ENCODE measurements around the gene MOSPD2. TPM values are rescaled to one million over a fixed set of nuclear protein-coding genes. Genes with fewer than 3 reads are reported as not detected.

Gene MOSPD2
- polyA plus RNA-seq, 4 donors, result 18.6 to 25.9 (median 21.7) TPM

DNA sequence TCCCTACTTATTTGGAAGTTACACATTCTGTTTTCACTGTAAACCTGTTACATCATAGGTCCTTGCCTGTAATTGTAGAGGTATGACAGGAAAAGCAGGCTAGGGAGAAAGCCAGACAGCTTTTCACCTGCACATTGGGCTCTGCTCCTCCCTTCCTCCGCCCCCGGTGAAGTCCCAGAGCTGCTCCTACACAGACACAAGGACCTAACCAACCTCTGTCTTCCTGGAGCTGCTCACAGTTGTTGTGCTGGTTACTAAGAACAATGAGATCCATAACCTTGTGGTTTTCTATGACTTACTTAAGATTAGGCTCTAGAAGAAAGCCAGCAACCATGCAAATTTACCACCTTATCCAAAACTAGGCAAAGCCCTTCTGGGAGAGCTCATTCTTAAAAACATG, 40.0 kb downstream of the MOSPD2 start:
- no peak for DNase-seq (ENCODE audit: low read depth in 4 of 4, low spot score in 3 of 4)

DNA sequence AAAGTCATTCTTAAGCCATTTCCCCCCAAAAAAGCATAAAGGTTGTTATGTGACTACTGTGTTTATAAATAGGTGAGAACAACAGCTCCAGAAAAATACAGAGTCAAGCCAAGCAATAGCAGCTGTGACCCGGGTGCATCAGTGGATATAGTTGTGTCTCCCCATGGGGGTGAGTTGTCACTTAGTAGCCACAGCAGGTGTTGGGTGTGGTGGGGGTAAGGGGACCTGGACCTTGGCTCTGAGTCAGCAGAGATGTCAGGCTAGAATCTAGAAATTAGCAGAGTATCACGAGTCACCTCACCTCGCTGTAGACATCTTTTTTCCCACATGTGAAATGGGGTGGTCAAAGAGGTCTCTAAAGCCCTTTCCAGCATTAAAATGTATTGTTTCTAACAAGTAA, 42.4 kb downstream of the MOSPD2 start:
- DNase-seq (ENCODE audit: low read depth in 4 of 4, low spot score in 3 of 4), result no peak

DNA sequence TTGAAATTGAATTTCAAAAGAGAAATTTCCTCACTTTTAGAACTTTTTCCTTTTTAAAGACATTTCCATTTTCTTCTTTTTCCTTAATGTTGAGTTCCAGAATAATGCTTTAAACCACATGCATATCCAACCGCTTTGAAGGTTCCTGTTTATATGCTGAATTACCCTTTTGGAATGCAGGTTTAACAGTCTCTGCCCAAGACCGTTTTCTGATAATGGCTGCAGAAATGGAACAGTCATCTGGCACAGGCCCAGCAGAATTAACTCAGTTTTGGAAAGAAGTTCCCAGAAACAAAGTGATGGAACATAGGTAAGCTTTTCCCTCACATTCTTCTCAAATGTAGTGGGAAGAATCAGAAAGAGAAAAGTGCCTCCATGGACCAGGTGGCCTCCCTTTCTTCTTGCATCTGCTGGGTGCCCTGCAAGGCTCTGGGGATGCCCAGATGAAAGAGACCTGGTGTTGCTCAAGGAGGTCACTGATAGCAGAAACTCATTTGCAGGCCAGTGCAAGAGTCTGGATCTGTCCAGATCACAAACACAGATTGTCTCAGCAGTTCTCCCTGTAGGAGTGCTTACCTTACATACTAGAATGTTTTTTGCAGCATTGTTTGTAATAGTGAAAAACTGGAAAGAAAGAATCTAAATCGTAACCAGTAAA, 42.9 kb downstream of the MOSPD2 start:
- DNase-seq (ENCODE audit: low read depth in 4 of 4, low spot score in 3 of 4), result no peak

DNA sequence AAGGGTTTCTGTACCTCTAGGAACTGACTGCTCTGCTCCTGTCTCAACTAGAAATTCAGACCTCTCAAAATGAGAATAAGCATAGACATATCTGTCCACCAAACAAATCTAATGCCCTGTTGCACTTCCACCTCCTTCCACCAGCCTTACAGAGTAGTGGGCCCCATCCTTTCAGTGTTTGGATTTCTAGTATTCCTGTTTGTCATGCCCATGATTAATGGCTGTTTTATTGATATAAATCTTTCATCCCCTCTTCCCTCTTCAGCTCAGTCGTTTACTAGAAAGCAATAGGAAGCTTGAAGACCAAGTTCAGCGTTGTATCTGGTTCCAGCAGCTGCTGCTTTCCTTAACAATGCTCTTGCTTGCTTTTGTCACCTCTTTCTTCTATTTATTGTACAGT, 46.2 kb downstream of the MOSPD2 start:
- no peak for DNase-seq (ENCODE audit: low read depth in 4 of 4, low spot score in 3 of 4)

DNA sequence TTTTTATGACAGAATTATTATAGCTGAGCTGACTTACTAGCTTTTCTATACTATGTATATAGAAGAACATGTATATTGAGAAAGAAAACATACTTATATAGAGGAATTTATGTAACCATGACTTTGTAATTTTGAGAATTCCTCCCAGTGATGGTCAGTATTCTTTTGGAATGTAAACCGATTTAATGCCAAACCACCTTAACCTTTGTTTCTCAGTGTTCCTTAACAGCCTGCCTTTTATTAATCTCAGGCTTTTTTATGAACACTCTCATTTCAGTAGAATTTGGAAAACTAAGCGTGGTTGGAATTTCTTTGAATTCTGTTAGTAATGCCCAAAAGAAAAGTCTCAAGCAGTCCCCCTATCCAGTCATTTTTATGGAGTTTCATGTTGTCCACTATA, 47.0 kb downstream of the MOSPD2 start:
- no peak for DNase-seq (ENCODE audit: low read depth in 4 of 4, low spot score in 3 of 4)

DNA sequence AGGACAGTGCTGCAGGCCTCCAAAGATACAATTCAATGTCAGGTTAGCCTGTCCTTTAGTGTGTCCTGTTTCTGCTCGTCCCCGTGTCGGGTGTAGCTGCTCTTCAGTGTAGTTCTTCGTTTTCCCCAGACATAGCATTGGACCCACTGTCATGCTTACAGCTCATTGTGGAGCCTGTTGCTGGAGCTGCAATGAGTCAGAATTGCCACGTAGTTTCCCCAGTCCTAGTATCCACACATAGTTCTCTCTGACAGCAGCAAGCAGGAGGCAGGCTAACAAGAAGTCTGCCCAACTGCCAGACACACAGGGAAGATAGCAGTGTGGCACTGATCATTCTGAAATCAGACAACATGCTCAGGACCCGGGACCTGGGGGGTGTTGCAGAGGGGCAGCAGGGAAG, 49.2 kb downstream of the MOSPD2 start:
- DNase-seq (ENCODE audit: low read depth in 4 of 4, low spot score in 3 of 4), result no peak

DNA sequence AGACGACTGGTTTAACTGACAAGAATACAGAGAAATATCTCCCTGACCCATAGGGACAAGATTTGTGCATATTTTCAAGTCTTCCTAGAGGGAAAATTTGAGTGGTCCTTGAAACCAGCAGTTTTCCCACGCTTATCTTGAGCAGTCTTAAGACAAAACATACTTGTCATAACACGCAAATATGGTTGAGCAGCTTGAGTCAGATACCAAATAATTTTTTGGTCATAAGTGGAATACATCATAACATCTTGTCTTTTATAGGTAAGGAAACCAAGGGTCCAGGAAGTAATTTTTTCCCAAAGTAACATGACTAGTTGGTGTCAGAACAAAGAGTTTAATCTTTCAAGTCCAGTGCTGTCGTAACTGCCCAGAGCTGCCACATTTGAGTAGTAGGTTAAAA, 50.5 kb downstream of the MOSPD2 start:
- no peak for DNase-seq (ENCODE audit: low read depth in 4 of 4, low spot score in 3 of 4)

DNA sequence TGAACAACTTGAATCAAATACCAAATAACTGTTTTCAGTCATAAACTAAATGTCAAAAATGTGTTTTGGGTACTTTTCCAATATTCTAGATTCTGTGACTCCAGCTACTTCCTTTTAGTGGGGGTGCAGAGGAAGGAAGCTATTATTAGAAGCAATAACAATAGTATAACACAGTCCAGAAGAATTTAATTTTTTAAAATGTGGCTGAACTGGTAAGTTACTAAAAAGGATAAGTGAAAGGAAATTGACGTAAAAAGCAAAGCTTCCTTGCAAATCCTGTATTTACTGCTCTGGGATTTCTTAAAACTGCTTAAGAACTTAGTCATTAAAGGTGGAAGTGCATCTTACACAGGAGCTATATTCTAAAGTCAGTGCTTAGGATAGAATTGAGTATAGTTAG, 53.2 kb downstream of the MOSPD2 start:
- no peak for DNase-seq (ENCODE audit: low read depth in 4 of 4, low spot score in 3 of 4)

DNA sequence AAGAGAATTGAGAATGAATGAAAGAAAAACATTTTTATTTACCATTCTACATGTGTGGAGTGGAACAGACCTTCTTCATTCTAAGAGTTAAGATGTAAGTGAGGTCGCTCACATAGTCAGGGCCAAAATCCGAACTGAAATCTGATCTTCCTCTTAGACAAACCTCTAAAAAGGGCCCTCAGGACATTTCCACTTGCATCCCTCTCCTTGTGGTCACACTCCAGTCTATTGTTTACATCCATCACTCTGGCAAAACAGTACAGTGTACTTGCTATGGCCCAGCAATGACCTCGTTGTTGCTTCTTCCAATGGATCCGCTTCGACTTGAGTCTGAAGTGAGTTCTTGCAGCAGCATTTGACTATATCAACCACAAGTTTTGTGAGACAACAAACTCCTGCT, 54.2 kb downstream of the MOSPD2 start:
- DNase-seq (ENCODE audit: low read depth in 4 of 4, low spot score in 3 of 4), result no peak

DNA sequence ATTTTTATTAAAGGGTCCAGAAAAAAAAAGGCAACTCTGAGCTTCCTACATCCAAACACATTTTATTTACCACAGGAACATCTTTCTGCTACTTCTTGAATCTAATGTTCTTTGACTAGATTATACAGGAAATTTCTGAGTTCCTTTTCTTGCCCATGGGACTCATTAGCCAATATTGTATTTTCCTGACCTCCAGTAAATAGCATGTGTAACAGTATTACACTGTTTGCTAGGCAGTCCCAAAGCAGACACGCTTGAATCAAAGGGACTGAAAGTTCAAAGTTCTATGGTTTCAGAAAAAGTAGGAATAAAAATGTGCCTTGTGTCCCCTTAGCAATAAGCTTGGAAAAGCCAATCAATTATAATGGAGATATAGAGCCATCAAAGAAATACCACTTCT, 57.4 kb downstream of the MOSPD2 start:
- no peak for DNase-seq (ENCODE audit: low read depth in 4 of 4, low spot score in 3 of 4)

DNA sequence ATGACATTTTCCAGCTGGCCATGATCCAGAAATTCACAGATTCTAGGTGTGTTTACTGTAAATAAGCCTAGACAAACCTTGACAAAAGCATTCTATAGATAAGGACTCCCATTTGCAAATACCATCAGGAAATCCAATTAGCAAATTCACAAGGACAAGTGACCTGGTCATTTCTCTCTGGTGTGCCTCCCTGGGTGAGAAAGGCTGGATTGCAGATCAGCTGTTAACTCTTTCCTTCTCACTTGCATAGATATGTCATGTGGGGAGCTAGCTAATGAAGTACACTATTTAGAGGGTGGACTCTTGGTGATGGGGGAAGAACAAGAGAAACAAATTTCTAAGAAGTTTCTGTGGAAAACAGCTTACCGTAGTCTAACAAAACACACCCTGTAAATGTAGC, 58.9 kb downstream of the MOSPD2 start:
- no peak for DNase-seq (ENCODE audit: low read depth in 4 of 4, low spot score in 3 of 4)

DNA sequence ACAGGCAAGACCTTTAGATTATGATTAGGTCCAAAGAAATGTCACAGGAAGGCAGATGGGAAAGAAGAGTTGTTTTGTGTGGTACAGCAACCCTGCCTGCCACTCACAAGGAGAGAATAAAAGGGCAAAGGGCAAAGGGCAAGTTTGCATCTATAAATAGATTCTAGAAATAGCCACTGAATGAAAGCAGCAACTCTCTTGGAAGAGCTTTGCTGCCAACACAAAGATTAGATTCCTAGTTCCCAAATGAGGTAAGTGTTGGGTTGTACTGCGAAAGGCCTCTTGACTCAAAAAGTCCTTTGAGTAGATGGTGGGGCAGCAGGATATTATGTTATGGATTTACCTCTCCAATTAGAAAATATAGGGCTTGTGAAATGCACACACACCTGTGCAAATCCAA, 61.2 kb downstream of the MOSPD2 start:
- DNase-seq (ENCODE audit: low read depth in 4 of 4, low spot score in 3 of 4), result no peak

DNA sequence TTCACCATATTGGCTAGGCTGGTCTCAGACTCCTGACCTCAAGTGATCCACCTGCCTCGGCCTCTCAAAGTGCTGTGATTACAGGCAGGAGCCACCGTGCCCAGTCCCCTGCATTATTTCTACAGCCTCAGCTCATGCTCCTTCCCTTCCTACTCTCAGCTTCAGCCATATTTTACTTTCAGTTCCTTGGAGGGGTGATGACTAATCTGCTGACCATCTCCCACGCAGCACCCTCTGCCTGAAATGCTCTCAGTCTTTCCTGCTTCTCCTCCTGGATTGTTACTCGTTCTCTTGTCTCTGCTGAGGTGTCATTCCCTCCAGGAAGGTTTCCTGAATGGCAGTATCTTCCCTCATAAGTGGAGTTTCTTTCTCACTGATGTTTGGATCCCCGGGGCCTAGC, 63.3 kb downstream of the MOSPD2 start:
- no peak for DNase-seq (ENCODE audit: low read depth in 4 of 4, low spot score in 3 of 4)

DNA sequence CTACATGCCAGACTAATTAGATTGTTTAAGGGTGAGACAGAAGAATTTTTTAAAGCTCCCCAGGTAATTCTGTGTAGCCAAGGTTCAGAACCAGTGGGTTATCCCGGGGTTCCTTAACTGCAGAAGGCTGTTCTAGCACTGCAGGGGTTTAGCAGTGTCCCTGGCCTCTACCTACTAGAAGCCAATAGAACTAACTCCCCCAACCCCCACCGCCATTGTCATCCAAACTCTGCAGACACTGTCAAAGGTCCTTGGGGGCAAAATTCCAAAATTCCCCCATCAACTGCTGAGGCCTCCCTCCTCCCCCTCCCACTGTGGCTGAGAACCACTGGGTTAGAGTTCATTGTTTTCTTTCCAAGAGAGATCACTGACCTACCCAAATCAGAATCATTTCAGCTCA, 66.4 kb downstream of the MOSPD2 start:
- DNase-seq (ENCODE audit: low read depth in 4 of 4, low spot score in 3 of 4), result no peak

DNA sequence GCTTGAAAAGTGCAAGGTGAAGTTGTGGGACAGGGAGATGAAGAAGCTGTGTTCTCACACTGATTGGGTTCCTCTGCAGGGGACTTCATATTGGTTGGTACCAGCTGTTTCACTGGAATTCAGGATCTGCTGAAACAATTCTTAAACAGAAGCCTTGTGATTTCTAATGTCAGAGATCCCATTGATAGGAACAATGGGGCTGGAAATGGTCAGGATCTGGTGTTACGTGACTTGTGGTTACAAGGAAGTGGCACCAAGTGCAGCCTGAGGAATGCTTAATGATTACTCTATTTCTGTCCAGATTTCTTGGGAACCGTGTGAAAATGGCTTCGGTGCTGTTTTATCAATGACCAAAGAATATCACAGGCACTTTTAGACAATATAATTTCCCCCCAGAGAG, 68.1 kb downstream of the MOSPD2 start:
- DNase-seq (ENCODE audit: low read depth in 4 of 4, low spot score in 3 of 4), result no peak

DNA sequence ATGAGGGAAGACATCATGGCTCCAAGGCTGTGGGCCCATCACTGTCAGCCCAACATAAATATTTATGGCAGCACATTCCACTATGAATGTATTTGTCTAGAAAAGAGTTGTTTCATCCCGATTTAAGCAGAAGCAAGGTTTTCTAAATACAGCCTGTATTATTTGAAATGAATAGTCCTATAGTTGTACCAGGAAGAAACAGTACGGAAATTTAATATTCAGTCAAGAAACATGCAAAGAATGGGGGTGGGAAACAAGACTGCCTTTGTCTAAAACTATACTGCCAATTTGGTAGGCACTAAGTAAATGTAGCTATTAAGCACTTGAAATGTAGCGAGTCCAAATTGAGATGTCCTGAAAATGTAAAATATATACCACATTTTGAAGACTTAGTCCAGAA, 69.1 kb downstream of the MOSPD2 start:
- no peak for DNase-seq (ENCODE audit: low read depth in 4 of 4, low spot score in 3 of 4)

DNA sequence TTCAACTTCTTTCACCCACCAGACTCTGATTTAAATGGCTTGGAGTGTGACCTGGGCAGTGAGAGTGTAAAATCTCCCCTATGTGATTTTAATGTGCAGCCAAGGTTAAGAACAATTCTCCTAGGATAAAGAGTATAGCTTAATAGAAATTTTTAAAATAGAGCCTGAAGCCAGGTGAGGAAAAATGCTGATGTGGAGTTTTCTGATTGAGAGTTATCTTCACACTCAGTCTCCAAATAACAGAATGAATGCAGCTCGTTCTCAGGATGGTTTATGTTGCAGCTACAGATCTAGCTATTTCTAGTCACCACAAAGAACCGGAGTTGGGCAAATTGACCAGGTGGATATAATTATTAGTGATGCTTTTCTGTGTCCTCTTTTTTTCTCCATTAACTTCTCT, 70.7 kb downstream of the MOSPD2 start:
- DNase-seq (ENCODE audit: low read depth in 4 of 4, low spot score in 3 of 4), result no peak

DNA sequence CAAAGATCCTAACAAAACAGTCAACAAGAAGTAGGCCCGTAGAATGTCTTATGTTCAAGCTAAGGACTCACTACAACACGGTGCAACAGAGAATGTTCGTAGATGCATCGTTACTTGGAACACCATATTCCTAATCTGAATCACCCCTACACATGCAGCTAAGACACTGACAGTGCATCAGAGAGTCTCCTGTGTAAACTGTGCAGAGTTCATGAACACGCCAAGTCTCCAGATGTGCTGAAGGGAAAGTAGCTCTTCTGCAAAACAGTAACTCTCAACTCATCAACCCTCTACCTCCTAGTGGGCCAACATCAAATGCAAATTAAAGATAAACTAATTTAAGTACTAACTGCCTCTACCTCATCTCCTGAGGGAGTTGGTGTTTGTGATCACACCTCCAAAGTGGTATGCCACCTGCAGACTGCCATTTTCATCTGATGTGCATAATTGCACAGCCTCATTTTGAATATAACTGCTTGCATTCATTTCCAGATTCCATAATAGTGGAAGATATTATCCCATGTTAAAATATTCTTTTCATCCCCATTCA, 73.5 kb downstream of the MOSPD2 start:
- DNase-seq (ENCODE audit: low read depth in 4 of 4, low spot score in 3 of 4), result no peak

DNA sequence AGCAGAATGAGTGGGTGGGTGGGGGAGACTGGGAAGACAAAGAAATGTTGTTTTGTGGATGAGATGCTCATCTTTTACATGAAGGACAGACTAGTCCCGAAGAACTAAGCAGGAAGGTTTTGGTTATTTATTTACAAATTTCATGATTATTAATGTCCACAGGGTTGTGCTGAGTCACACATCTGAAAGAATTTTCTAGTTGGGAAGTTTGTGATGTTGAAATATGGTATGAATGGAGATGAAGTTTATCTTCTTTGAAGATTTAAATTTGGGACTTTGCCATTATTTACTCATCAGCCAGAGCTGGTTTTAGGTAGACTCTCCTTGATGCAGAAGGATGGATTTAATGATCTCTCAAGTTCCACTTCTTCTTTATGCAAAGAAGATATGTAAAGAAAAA, 75.5 kb downstream of the MOSPD2 start:
- no peak for DNase-seq (ENCODE audit: low read depth in 4 of 4, low spot score in 3 of 4)

DNA sequence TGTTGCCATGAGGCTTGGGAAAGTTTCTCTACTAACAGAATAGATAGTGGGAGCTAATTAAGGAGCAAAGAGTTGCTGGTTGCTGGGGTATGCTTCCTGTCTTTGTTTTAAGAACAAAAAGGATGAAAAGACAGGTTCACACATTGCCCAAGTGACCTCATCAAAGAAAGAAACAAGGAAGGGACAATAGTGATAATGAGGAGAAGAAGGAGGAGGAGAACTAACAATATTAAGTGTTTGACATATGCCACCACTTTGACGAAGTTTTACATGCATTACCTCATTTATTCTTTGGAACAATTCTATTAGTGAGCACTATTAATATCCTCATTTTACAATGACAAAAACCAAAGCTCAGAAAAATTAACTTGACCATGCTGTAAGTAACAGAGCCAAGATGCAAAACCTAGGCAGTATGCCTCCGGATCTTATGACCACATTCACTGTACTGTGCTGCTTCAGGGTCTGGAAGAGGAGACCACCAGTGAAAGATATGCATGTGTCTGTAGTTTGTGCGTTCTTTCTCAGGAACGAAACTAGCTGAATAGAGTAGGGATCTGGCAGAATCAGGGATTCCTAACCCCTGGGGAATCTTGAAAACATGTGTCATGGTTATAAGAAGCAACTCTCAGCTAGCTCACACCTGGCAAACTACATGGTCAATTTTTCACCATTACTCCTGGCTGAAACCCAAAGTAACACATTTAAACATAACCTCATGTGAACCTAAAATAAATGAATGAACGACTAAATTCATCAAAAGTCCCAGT, 83.8 kb downstream of the MOSPD2 start:
- DNase-seq (ENCODE audit: low read depth in 4 of 4, low spot score in 3 of 4), result no peak

DNA sequence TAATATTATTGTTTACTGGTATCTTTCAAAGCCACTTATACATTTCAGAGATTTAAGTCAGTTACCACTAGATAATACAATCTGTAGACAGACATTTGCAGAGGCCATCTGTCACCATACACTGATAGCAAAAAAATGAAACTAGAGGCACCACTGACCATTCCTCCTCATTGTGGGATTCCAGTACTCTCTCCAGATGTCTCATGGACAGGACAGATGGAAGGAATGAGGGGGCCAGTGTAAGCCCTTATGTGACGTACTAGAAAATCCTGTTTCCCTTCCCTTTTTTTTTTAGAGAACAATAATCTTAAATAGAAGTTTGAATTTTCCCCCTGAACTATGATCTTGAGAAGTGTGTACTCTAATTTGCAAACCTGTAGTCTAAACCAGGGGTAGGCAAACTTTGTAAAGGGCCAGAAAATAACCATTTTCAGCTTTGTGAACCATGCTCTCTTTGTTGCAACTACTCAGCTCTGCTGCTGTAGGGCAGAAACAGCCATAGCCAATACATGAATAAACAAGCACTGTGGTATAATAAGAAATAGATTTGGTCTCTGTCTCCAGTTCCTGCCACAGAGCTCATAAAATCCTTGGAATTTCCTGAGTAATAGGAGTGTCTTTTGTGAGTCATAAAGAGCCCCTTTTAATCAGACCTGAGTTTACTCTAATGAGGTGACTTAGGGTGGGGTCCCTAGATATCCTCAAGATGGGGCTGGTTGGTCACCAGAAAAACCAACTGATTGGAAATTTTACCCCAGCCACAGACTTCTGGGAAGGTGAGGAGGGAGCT, 90.4 kb downstream of the MOSPD2 start:
- no peak for DNase-seq (ENCODE audit: low read depth in 4 of 4, low spot score in 3 of 4)

DNA sequence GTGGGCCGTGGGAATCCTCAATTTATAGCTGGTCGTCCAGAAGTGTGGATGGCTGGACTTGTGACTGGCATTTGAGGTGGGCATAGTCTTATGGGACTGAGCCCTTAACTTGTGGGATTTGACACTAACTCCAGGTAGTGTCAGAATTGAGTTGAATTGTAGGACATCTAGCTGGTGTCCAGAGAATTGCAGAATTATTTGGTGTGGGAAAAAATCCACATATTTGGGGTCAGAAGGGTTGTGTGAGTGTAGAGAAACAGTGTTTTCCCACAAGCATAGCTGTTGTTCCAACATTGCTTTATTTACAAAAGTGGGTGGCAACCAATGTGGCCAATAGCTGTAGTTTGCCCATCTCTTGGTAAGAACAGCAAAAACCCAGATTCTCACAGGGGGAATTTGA, 91.3 kb downstream of the MOSPD2 start:
- DNase-seq (ENCODE audit: low read depth in 4 of 4, low spot score in 3 of 4), result no peak

All from left renal pelvis (tissue), 4 donors.